Stomach (tissue), 9 donors: ENCODE measurements around the gene LSAMP. TPM values are rescaled to one million over a fixed set of nuclear protein-coding genes. Genes with fewer than 3 reads are reported as not detected.

Experiments
- DNase-seq, 2 donors: peaks; one replicate each; pipeline versions ENCODE4 v3.0.0 to v3.0.0-alpha.2; 2013 to 2019
- H3K27ac ChIP-seq, 5 donors: fragments of 200-600 bp in 4 of 5; sonication (generic) in 4 of 5; one replicate each; pipeline ENCODE4 v1.5.1; 2013 to 2019; ENCODE audit warnings: mild to moderate bottlenecking in 1 of 5, moderate library complexity in 1 of 5
- H3K27me3 ChIP-seq, 3 donors: fragments of 200-600 bp; sonication (generic); one replicate each; pipeline ENCODE4 v1.5.1; 2017 to 2019; ENCODE audit warnings: mixed run types in 1 of 3
- H3K36me3 ChIP-seq, 4 donors: fragments of 200-600 bp; sonication (generic); 1 replicate in 3 of 4; 2 replicates in 1 of 4; pipeline ENCODE4 v1.5.1; 2016 to 2019
- H3K4me1 ChIP-seq, 4 donors: fragments of 200-600 bp; sonication (generic); one replicate each; pipeline ENCODE4 v1.5.1; 2016 to 2019
- H3K4me3 ChIP-seq, 4 donors: fragments of 200-600 bp; sonication (generic) in 3 of 4; one replicate each; pipeline ENCODE4 v1.5.1; 2016 to 2019; ENCODE audit warnings: mild to moderate bottlenecking in 1 of 4
- H3K9me3 ChIP-seq, 4 donors: fragments of 200-600 bp; sonication (generic); one replicate each; pipeline ENCODE4 v1.5.1; 2016 to 2019
- CTCF ChIP-seq, 7 experiments: fragments of 450-650 bp in 4 of 7; fragments of 200-600 bp in 3 of 7; sonication (generic) in 3 of 7; IDR thresholded peaks; one replicate each; pipeline ENCODE4 v1.5.1; 2016 to 2019; ENCODE audit warnings: antibody characterized with exemption in 7 of 7, control low read depth in 2 of 7, mild to moderate bottlenecking in 1 of 7
- EP300 ChIP-seq: sonication (generic); formaldehyde crosslinking; IDR thresholded peaks from one replicate; pipeline ENCODE4 v1.6.1; 2017; ENCODE audit warnings: antibody characterized with exemption
- POLR2A ChIP-seq, 4 donors: fragments of 450-650 bp; IDR thresholded peaks; one replicate each; pipeline ENCODE4 v1.6.1; 2016; ENCODE audit warnings: antibody characterized with exemption in 4 of 4, control low read depth in 2 of 4, mild to moderate bottlenecking in 1 of 4, moderate library complexity in 1 of 4
- POLR2AphosphoS5 ChIP-seq, 3 donors: sonication (generic); formaldehyde crosslinking; IDR thresholded peaks; one replicate each; pipeline ENCODE4 v1.6.1; 2016; ENCODE audit warnings: antibody characterized with exemption in 3 of 3
- WGBS, 5 donors: extraction: QIAGEN DNeasy Blood & Tissue Kit in 3 of 5; methylation state at CpG; one replicate each; pipeline versions ENCODE4 v1.1.5 to v1.1.7; 2013 to 2018; 5-methylcytosine and 5-hydroxymethylcytosine counted together
- intact Hi-C: fragments of 100-400 bp; cut with DNase I; formaldehyde crosslinking; loops from one replicate; pipeline ENCODE4 v1.15.1; 2023; ENCODE audit warnings: low total_unique reads
- polyA plus RNA-seq, 3 donors: library from polyadenylated mRNA; stranded (reverse); fragments of 200-250 nt; gene quantifications; one replicate each; pipeline ENCODE4 v1.2.3, GENCODE V29; 2013
- total RNA-seq, 5 donors: library from RNA; depleted of rRNA; stranded (reverse); fragments of >200 nt; gene quantifications; one replicate each; pipeline versions ENCODE4 v1.1.0 to v1.2.3, GENCODE V29; 2014 to 2016
- donor health status: healthy with polysubstance abuse.
- donor health status: Bipolar disorder and iron deficiency.
- donor health status: healthy.

Gene LSAMP
- total and polyA plus RNA-seq, 8 donors, result 1.1 to 20.7 (median 1.7) TPM

GRCh38 chr3:116065501-116065900 is 379.8 kb downstream of the LSAMP start:
- no peak for DNase-seq
- Histone ChIP-seq H3K27ac (no peak overlapping the region), H3K9me3 (no peaks in the 10 kb centered on the region), H3K4me1 (no peaks in the 10 kb centered on the region), H3K27me3 (no peaks in the 10 kb centered on the region), H3K36me3 (no peaks in the 10 kb centered on the region), H3K4me3 (no peak overlapping the region)
- intact Hi-C loops, result no loop called here
- TF ChIP-seq CTCF (IDR thresholded peaks at IDR 0.05), result no peak
- TF ChIP-seq EP300, result no peak
- TF ChIP-seq POLR2A (IDR thresholded peaks at IDR 0.05), result no peak
- no peak for TF ChIP-seq POLR2AphosphoS5 (IDR thresholded peaks at IDR 0.05)
- WGBS, 5 donors, result 10 to 42% (median 28%) methylated on average over 1 of the region's 1 CpG

DNA sequence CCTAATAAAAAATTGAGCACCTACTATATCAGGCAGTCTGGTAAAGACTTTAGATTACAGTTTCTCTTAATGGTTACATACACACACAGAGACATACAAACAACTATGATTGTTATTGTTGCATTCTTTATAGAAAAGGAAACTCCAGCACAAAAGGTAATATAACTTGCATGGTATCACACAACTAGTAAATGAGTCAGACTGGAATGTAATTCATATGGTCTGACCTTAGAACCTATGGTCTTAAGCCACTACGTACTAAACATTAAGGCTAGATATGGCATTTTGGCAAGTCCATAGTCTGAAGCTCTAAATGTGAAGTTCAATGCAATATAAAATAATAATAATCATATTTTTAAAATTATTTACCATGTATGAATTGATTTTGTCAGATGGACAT is 380.6 kb downstream of the LSAMP start:
- intact Hi-C loops, result no loop called here
- no peak for DNase-seq
- WGBS, 5 donors, result 61 to 68% (median 66%) methylated on average over 1 of the region's 1 CpG
- TF ChIP-seq POLR2A (IDR thresholded peaks at IDR 0.05) (no peak), EP300 (no peak), CTCF (IDR thresholded peaks at IDR 0.05) (no peak)
- H3K9me3 ChIP-seq, result no peaks in the 10 kb centered on the region
- no peak overlapping the region for H3K27ac ChIP-seq
- no peak overlapping the region for H3K4me3 ChIP-seq
- H3K27me3 ChIP-seq, result no peaks in the 10 kb centered on the region
- no peaks in the 10 kb centered on the region for H3K4me1 ChIP-seq
- H3K36me3 ChIP-seq, result no peaks in the 10 kb centered on the region

DNA sequence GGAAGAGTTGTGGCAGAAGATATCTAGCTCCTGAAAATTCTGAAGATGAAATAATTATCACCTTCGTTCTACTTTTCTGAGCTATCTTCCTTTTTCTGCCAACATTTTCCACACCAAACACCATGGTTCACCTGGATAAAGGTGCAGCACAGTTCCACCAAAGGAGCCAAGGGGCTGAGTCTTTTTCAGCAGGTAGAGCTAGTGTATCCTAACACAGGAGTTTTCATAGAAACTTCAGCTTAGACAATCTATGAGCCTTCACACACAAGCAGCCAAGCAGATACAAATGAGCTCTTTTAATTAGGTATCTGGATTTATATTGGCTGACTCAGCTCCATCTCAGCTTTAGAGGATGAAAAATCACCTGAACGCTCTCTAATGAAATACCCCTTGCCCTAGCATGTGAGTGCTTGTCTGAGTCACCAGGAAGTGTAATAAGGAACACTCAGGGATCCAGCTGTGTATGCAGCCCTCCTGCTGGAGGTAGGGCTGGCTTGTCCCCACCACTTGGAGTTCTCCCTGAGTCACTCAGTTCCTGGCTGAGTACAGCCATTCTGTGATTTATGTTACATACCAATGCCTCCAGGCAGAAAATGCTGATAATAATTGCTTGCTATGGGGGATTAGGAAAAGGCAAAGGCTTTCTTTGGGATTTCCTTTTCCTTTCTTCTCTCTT is 385.7 kb downstream of the LSAMP start:
- intact Hi-C loops, result no loop called here
- TF ChIP-seq CTCF (IDR thresholded peaks at IDR 0.05) (no peak), POLR2A (IDR thresholded peaks at IDR 0.05) (no peak), POLR2AphosphoS5 (IDR thresholded peaks at IDR 0.05) (no peak), EP300 (no peak)
- no peaks in the 10 kb centered on the region for H3K27me3 ChIP-seq
- H3K4me3 ChIP-seq, result no peak overlapping the region
- no peak overlapping the region for H3K27ac ChIP-seq
- no peaks in the 10 kb centered on the region for H3K9me3 ChIP-seq
- 54 to 72% (median 65%) methylated on average over 2 of the region's 2 CpGs for WGBS, 5 donors
- H3K36me3 ChIP-seq, result no peaks in the 10 kb centered on the region
- DNase-seq, result peak in 1 of 2 donors; percentile 16
- no peaks in the 10 kb centered on the region for H3K4me1 ChIP-seq

GRCh38 chr3:116058844-116059243 is 386.4 kb downstream of the LSAMP start:
- no peak overlapping the region for H3K4me3 ChIP-seq
- H3K4me1 ChIP-seq, result no peaks in the 10 kb centered on the region
- no peak for DNase-seq
- intact Hi-C loops, result no loop called here
- no peak overlapping the region for H3K27ac ChIP-seq
- no peaks in the 10 kb centered on the region for H3K9me3 ChIP-seq
- TF ChIP-seq CTCF (IDR thresholded peaks at IDR 0.05) (no peak), EP300 (no peak), POLR2A (IDR thresholded peaks at IDR 0.05) (no peak), POLR2AphosphoS5 (IDR thresholded peaks at IDR 0.05) (no peak)
- WGBS, 5 donors, result 76 to 84% (median 82%) methylated on average over 2 of the region's 2 CpGs
- no peaks in the 10 kb centered on the region for H3K27me3 ChIP-seq
- no peaks in the 10 kb centered on the region for H3K36me3 ChIP-seq
